ENCODE results near the gene HIF1AN. TPM values are rescaled to one million over a fixed set of nuclear protein-coding genes. Genes with fewer than 3 reads are reported as not detected.
A peak's percentile ranks its signal among the peaks of the same experiment; 100 is the strongest.

HIF1AN gene
- total RNA-seq, 3 donors from 2014 or later (not counting 1 experiment from before 2014, with no cell fraction given), result 52.0 to 66.4 (median 58.7) TPM

- H3K36me3 Mint-ChIP-seq, result peaks cover 2% of the 10 kb centered on the region
- no peak overlapping the region for H3K27ac Mint-ChIP-seq
Measured at GRCh38 chr10:100554902-100555301, 19.2 kb downstream of the HIF1AN start.

GRCh38 chr10:100560248-100560647, 24.5 kb downstream of the HIF1AN start:
- H3K27ac ChIP-seq (ENCODE audit: low read length), result no peak overlapping the region
- H3K4me3 ChIP-seq (ENCODE audit: low read length), result no peak overlapping the region
- H3K27me3 ChIP-seq (ENCODE audit: control insufficient read depth, insufficient read depth, low read length), result peaks cover 9% of the 10 kb centered on the region
- Mint-ChIP-seq H3K4me3 (no peak overlapping the region), H3K27ac (no peak overlapping the region), H3K36me3 (no peaks in the 10 kb centered on the region), H3K9me3 (no peaks in the 10 kb centered on the region), H3K4me1 (peaks cover 15 to 26% of the 10 kb centered on the region in 2 donors), H3K27me3 (ENCODE audit: low read depth in 2 of 2) (peaks cover 17 to 20% of the 10 kb centered on the region in 2 donors)
- ATAC-seq, result no peak
- H3K4me1 ChIP-seq (ENCODE audit: control insufficient read depth, insufficient read depth, low read length), result peaks cover 15% of the 10 kb centered on the region
- DNase-seq, result no peak
- intact Hi-C loops (cut with micrococcal nuclease), result loop anchor here (5.0 to 10.0 kb wide), 2 partner anchors 267 to 375 kb away; no protein-coding TSS in a partner anchor
- peaks cover 5% of the 10 kb centered on the region for H3K36me3 ChIP-seq (ENCODE audit: control insufficient read depth, insufficient read depth, low read length)
- TF ChIP-seq CTCF (IDR thresholded peaks at IDR 0.05), result no peak
- no peaks in the 10 kb centered on the region for H3K9me3 ChIP-seq (ENCODE audit: control insufficient read depth, insufficient read depth, low read length)
- 100% methylated on average over 1 of the region's 1 CpG for WGBS (ENCODE audit: insufficient coverage)

More at GRCh38 chr10:100554902-100555301, 19.2 kb downstream of the HIF1AN start:
- no peak for DNase-seq
- intact Hi-C loops (cut with micrococcal nuclease), result no loop called here
- H3K4me1 Mint-ChIP-seq, result peaks cover 5% of the 10 kb centered on the region in 2 donors
- H3K27me3 Mint-ChIP-seq (ENCODE audit: low read depth in 2 of 2), result no peaks in the 10 kb centered on the region
- no peak for TF ChIP-seq CTCF (IDR thresholded peaks at IDR 0.05)
- no peak for ATAC-seq
- no peaks in the 10 kb centered on the region for H3K9me3 ChIP-seq (ENCODE audit: control insufficient read depth, insufficient read depth, low read length)
- no peaks in the 10 kb centered on the region for H3K9me3 Mint-ChIP-seq
- H3K4me3 ChIP-seq (ENCODE audit: low read length), result no peak overlapping the region
- 100% methylated on average over 2 of the region's 2 CpGs for WGBS (ENCODE audit: insufficient coverage)
- H3K4me3 Mint-ChIP-seq, result no peak overlapping the region
- H3K27me3 ChIP-seq (ENCODE audit: control insufficient read depth, insufficient read depth, low read length), result no peaks in the 10 kb centered on the region
- peaks cover 19% of the 10 kb centered on the region for H3K36me3 ChIP-seq (ENCODE audit: control insufficient read depth, insufficient read depth, low read length)
- no peak overlapping the region for H3K27ac ChIP-seq (ENCODE audit: low read length)
- no peaks in the 10 kb centered on the region for H3K4me1 ChIP-seq (ENCODE audit: control insufficient read depth, insufficient read depth, low read length)

- DNase-seq (no peak), ATAC-seq (no peak)
- H3K4me1 Mint-ChIP-seq, result peaks cover 15 to 26% of the 10 kb centered on the region in 2 donors
- Histone ChIP-seq H3K36me3 (ENCODE audit: control insufficient read depth, insufficient read depth, low read length) (peaks cover 4% of the 10 kb centered on the region), H3K9me3 (ENCODE audit: control insufficient read depth, insufficient read depth, low read length) (no peaks in the 10 kb centered on the region), H3K27me3 (ENCODE audit: control insufficient read depth, insufficient read depth, low read length) (peaks cover 12% of the 10 kb centered on the region), H3K4me3 (ENCODE audit: low read length) (no peak overlapping the region), H3K27ac (ENCODE audit: low read length) (no peak overlapping the region), H3K4me1 (ENCODE audit: control insufficient read depth, insufficient read depth, low read length) (peaks cover 15% of the 10 kb centered on the region)
- no peak for TF ChIP-seq CTCF (IDR thresholded peaks at IDR 0.05)
- 81% methylated on average over 2 of the region's 2 CpGs for WGBS (ENCODE audit: insufficient coverage)
- peak overlapping the region; percentile 60 for H3K4me3 Mint-ChIP-seq
- H3K27ac Mint-ChIP-seq, result no peak overlapping the region
- no peaks in the 10 kb centered on the region for H3K36me3 Mint-ChIP-seq
- peaks cover 19 to 25% of the 10 kb centered on the region in 2 donors for H3K27me3 Mint-ChIP-seq (ENCODE audit: low read depth in 2 of 2)
- H3K9me3 Mint-ChIP-seq, result no peaks in the 10 kb centered on the region
- intact Hi-C loops (cut with micrococcal nuclease), result loop anchor here (5.0 to 10.0 kb wide), 2 partner anchors 266 to 374 kb away; no protein-coding TSS in a partner anchor
Measured at GRCh38 chr10:100561005-100561404, 25.3 kb downstream of the HIF1AN start.
